ENCODE measurements around the gene PRPF6. TPM values are rescaled to one million over a fixed set of nuclear protein-coding genes. Genes with fewer than 3 reads are reported as not detected.
"Not testable (repeated sequence)": the region's sequence is repeated elsewhere in the genome, so short reads cannot be mapped to it uniquely, and the experiment has no call there.

Gene PRPF6
- total RNA-seq, 2 donors from 2014 or later, result 77.5 to 95.7 TPM

- H3K4me1 Mint-ChIP-seq (ENCODE audit: low read depth), result peaks cover 63% of the 10 kb centered on the region
- DNase-seq, result peak; percentile 20 to 37
- H3K4me3 Mint-ChIP-seq, result peak overlapping the region; percentile 9 to 53
- peaks cover 2 to 4% of the 10 kb centered on the region in 2 donors for H3K9me3 Mint-ChIP-seq
- H3K27ac Mint-ChIP-seq, result peak overlapping the region; percentile 5
- peak; percentile 59 to 68 for ATAC-seq (replicated peaks in 1 of 2)
- H3K27me3 Mint-ChIP-seq (ENCODE audit: low read depth), result no peaks in the 10 kb centered on the region
- peaks cover 17 to 49% of the 10 kb centered on the region in 2 donors for H3K36me3 Mint-ChIP-seq (ENCODE audit: insufficient read depth in 2 of 2)
Observed at GRCh38 chr20:64009811-64010387, 29.0 kb downstream of the PRPF6 start.

GRCh38 chr20:64010711-64011237, 29.8 kb downstream of the PRPF6 start:
- Mint-ChIP-seq H3K36me3 (ENCODE audit: insufficient read depth in 2 of 2) (peaks cover 18 to 56% of the 10 kb centered on the region in 2 donors), H3K27ac (peak overlapping the region; percentile 70), H3K4me3 (peak overlapping the region; percentile 59 to 65), H3K4me1 (ENCODE audit: low read depth) (peaks cover 55% of the 10 kb centered on the region), H3K27me3 (ENCODE audit: low read depth) (no peaks in the 10 kb centered on the region), H3K9me3 (peaks cover 2 to 4% of the 10 kb centered on the region in 2 donors)
- DNase-seq (peak in 1 of 2 donors; percentile 44), ATAC-seq (replicated peaks in 1 of 2) (peak; percentile 61 to 71)

GRCh38 chr20:64011366-64011779, 30.4 kb downstream of the PRPF6 start:
- Mint-ChIP-seq H3K9me3 (peaks cover 2 to 4% of the 10 kb centered on the region in 2 donors), H3K27ac (peak overlapping the region; percentile 70), H3K27me3 (ENCODE audit: low read depth) (no peaks in the 10 kb centered on the region), H3K4me1 (ENCODE audit: low read depth) (peaks cover 55% of the 10 kb centered on the region), H3K4me3 (peak overlapping the region; percentile 59 to 65), H3K36me3 (ENCODE audit: insufficient read depth in 2 of 2) (peaks cover 18 to 58% of the 10 kb centered on the region in 2 donors)
- peak; percentile 43 to 50 for ATAC-seq (replicated peaks in 1 of 2)
- DNase-seq, result no peak

GRCh38 chr20:64012385-64013154, 31.6 kb downstream of the PRPF6 start:
- ATAC-seq (replicated peaks in 1 of 2); H3K9me3 Mint-ChIP-seq; H3K27me3 Mint-ChIP-seq (ENCODE audit: low read depth); DNase-seq: not testable (repeated sequence)
- Mint-ChIP-seq H3K4me1 (ENCODE audit: low read depth) (peaks cover 57% of the 10 kb centered on the region), H3K4me3 (peak overlapping the region; percentile 72 to 75), H3K27ac (peak overlapping the region; percentile 90), H3K36me3 (ENCODE audit: insufficient read depth in 2 of 2) (peaks cover 19 to 62% of the 10 kb centered on the region in 2 donors)

- Mint-ChIP-seq H3K9me3 (no peaks in the 10 kb centered on the region), H3K36me3 (ENCODE audit: insufficient read depth in 2 of 2) (peaks cover 14 to 49% of the 10 kb centered on the region in 2 donors), H3K27ac (peak overlapping the region; percentile 22), H3K27me3 (ENCODE audit: low read depth) (no peaks in the 10 kb centered on the region), H3K4me1 (ENCODE audit: low read depth) (peaks cover 36% of the 10 kb centered on the region), H3K4me3 (no peak overlapping the region)
- no peak for ATAC-seq (replicated peaks in 1 of 2)
- DNase-seq, result no peak
Observed at GRCh38 chr20:64015635-64016034, 34.7 kb downstream of the PRPF6 start.

GRCh38 chr20:64021124-64021975, 40.4 kb downstream of the PRPF6 start:
- Mint-ChIP-seq H3K27ac (no peak overlapping the region), H3K27me3 (ENCODE audit: low read depth) (no peaks in the 10 kb centered on the region), H3K4me1 (ENCODE audit: low read depth) (peaks cover 15% of the 10 kb centered on the region), H3K36me3 (ENCODE audit: insufficient read depth in 2 of 2) (peaks cover 17 to 26% of the 10 kb centered on the region in 2 donors), H3K4me3 (no peak overlapping the region), H3K9me3 (no peaks in the 10 kb centered on the region)
- ATAC-seq (replicated peaks in 1 of 2), result no peak
- DNase-seq, result no peak

GRCh38 chr20:64022671-64023360, 41.9 kb downstream of the PRPF6 start:
- no peaks in the 10 kb centered on the region for H3K27me3 Mint-ChIP-seq (ENCODE audit: low read depth)
- H3K4me3 Mint-ChIP-seq, result no peak overlapping the region
- ATAC-seq (replicated peaks in 1 of 2) (no peak), DNase-seq (no peak)
- H3K36me3 Mint-ChIP-seq (ENCODE audit: insufficient read depth in 2 of 2), result peaks cover 19 to 20% of the 10 kb centered on the region in 2 donors
- H3K27ac Mint-ChIP-seq, result no peak overlapping the region
- H3K4me1 Mint-ChIP-seq (ENCODE audit: low read depth), result peaks cover 10% of the 10 kb centered on the region
- no peaks in the 10 kb centered on the region for H3K9me3 Mint-ChIP-seq

- H3K27me3 Mint-ChIP-seq (ENCODE audit: low read depth), result no peaks in the 10 kb centered on the region
- no peak for ATAC-seq (replicated peaks in 1 of 2)
- no peak overlapping the region for H3K4me3 Mint-ChIP-seq
- no peaks in the 10 kb centered on the region for H3K9me3 Mint-ChIP-seq
- peaks cover 10% of the 10 kb centered on the region for H3K4me1 Mint-ChIP-seq (ENCODE audit: low read depth)
- peaks cover 18 to 22% of the 10 kb centered on the region in 2 donors for H3K36me3 Mint-ChIP-seq (ENCODE audit: insufficient read depth in 2 of 2)
- no peak for DNase-seq
- H3K27ac Mint-ChIP-seq, result no peak overlapping the region
Observed at GRCh38 chr20:64023361-64024140, 42.6 kb downstream of the PRPF6 start.

GRCh38 chr20:64024141-64024990, 43.4 kb downstream of the PRPF6 start:
- Mint-ChIP-seq H3K36me3 (ENCODE audit: insufficient read depth in 2 of 2) (peaks cover 15 to 21% of the 10 kb centered on the region in 2 donors), H3K9me3 (no peaks in the 10 kb centered on the region), H3K4me3 (no peak overlapping the region), H3K4me1 (ENCODE audit: low read depth) (peaks cover 10% of the 10 kb centered on the region), H3K27ac (no peak overlapping the region), H3K27me3 (ENCODE audit: low read depth) (no peaks in the 10 kb centered on the region)
- no peak for ATAC-seq (replicated peaks in 1 of 2)
- no peak for DNase-seq

GRCh38 chr20:64025101-64025825, 44.3 kb downstream of the PRPF6 start:
- Mint-ChIP-seq H3K27ac (no peak overlapping the region), H3K36me3 (ENCODE audit: insufficient read depth in 2 of 2) (peaks cover 11 to 22% of the 10 kb centered on the region in 2 donors), H3K9me3 (no peaks in the 10 kb centered on the region), H3K27me3 (ENCODE audit: low read depth) (no peaks in the 10 kb centered on the region), H3K4me3 (no peak overlapping the region), H3K4me1 (ENCODE audit: low read depth) (peaks cover 4% of the 10 kb centered on the region)
- no peak for DNase-seq
- no peak for ATAC-seq (replicated peaks in 1 of 2)
